CD4-positive, alpha-beta T cell (primary cell): Measurements from ENCODE around the gene ELFN2. TPM values are rescaled to one million over a fixed set of nuclear protein-coding genes. Genes with fewer than 3 reads are reported as not detected.

ENCODE experiments used
- ATAC-seq: fragments of 200-7000 bp; cut with Tn5 transposase; one replicate; pipeline ENCODE4 v1.10.0; 2022; ENCODE audit warnings: mild to moderate bottlenecking; ENCODE audit not compliant: poor library complexity
- CTCF ChIA-PET: fragments of 350-600 bp; sonication (Branson Sonifier 250); formaldehyde crosslinking; loops from one replicate; lab custom pipeline; 2021; ENCODE audit warnings: antibody characterized with exemption, inconsistent platforms; lab: Charles Lee
- POLR2A ChIA-PET: fragments of 350-600 bp; sonication (Branson Sonifier 250); formaldehyde crosslinking; loops from one replicate; lab custom pipeline; 2021; ENCODE audit warnings: antibody characterized with exemption, inconsistent platforms; lab: Charles Lee
- DNase-seq, 14 experiments: peaks; one replicate each; pipeline ENCODE4 v3.0.0-alpha.2; 2013 to 2020; ENCODE audit warnings: mixed read lengths in 2 of 14
- H3K27ac ChIP-seq, 2 donors: one replicate each; pipeline versions ENCODE4 v1.5.1 to v1.7.0; 2013; ENCODE audit warnings: low read length in 2 of 2, low read depth in 1 of 2, mild to moderate bottlenecking in 1 of 2
- H3K27me3 ChIP-seq, 2 experiments: 1 replicate in 1 of 2; 2 replicates in 1 of 2; pipeline versions ENCODE4 v1.6.1 to v1.7.0; 2013; ENCODE audit warnings: low read length in 2 of 2, control low read depth in 1 of 2, mild to moderate bottlenecking in 1 of 2, moderate library complexity in 1 of 2; ENCODE audit not compliant: insufficient read depth in 2 of 2, control insufficient read depth in 1 of 2
- H3K36me3 ChIP-seq: one replicate; pipeline ENCODE4 v1.6.1; 2013; ENCODE audit warnings: low read length, control low read depth; ENCODE audit not compliant: insufficient read depth
- H3K4me1 ChIP-seq: one replicate; pipeline ENCODE4 v1.6.1; 2013; ENCODE audit warnings: low read length, control low read depth; ENCODE audit not compliant: insufficient read depth
- H3K4me3 ChIP-seq: one replicate; pipeline ENCODE4 v1.5.1; 2013; ENCODE audit warnings: mild to moderate bottlenecking, low read length, moderate library complexity
- H3K9me3 ChIP-seq, 2 experiments: 1 replicate in 1 of 2; 2 replicates in 1 of 2; pipeline versions ENCODE4 v1.6.1 to v1.7.0; 2013; ENCODE audit warnings: low read length in 2 of 2, mild to moderate bottlenecking in 2 of 2, control low read depth in 1 of 2, moderate library complexity in 1 of 2; ENCODE audit not compliant: control insufficient read depth in 1 of 2, insufficient read depth in 1 of 2
- H3K27ac Mint-ChIP-seq: one replicate; pipeline ENCODE4 v1.8.0; 2020; ENCODE audit warnings: mixed read lengths
- H3K27me3 Mint-ChIP-seq: one replicate; pipeline ENCODE4 v1.8.0; 2021; ENCODE audit warnings: mixed read lengths
- H3K36me3 Mint-ChIP-seq: one replicate; pipeline ENCODE4 v1.8.0; 2021; ENCODE audit warnings: low read depth, mixed read lengths
- H3K4me1 Mint-ChIP-seq: one replicate; pipeline ENCODE4 v1.8.0; 2021; ENCODE audit warnings: low read depth, mixed read lengths
- H3K4me3 Mint-ChIP-seq: one replicate; pipeline ENCODE4 v1.8.0; 2020; ENCODE audit warnings: mild to moderate bottlenecking, mixed read lengths
- H3K9me3 Mint-ChIP-seq: one replicate; pipeline ENCODE4 v1.8.0; 2020; ENCODE audit warnings: mixed read lengths
- intact Hi-C, 2 experiments: fragments of 100-400 bp; cut with DNase I in 1 of 2; cut with micrococcal nuclease in 1 of 2; formaldehyde crosslinking; loops; one replicate each; pipeline versions ENCODE4 v1.15.1 to v1.9.0; 2023 to 2025; cut with DNase I, micrococcal nuclease
- total RNA-seq, 174 experiments: library from RNA in 2 of 174; stranded (reverse) in 2 of 174; gene quantifications; one replicate each; pipeline ENCODE4 v1.2.3 and lab custom pipeline; 2021 to 2026
- TF ChIP-seq, protein P1 (sequence below): fragments of 200-600 bp; IDR thresholded peaks from one replicate; pipeline ENCODE4 v1.8.0; 2022; ENCODE audit warnings: antibody characterized with exemption, mild to moderate bottlenecking

The ELFN2 gene
- total RNA-seq, 2 experiments from 2014 or later, result 0.05 to 0.20 TPM

DNA sequence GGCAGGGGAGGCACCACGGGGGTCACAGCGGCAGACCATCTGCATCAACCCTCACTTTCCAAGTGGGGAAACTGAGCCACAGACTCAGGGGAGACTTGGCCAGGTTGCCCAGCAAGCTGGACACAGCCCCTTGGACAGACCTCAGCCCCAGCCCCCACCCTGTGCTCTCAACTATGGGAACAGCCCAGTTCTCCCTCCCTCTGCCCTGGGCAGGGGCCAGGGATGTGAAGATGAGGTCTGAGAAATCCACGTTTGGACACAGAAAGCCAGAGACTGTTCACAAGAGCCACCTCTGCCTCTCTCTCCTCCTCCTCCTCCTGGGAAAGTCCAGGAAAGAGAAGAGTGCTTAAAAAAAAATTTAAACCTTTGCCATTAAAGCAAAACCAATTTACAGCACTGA is 50.1 kb downstream of the ELFN2 start:
- TF ChIP-seq, protein P1, sequence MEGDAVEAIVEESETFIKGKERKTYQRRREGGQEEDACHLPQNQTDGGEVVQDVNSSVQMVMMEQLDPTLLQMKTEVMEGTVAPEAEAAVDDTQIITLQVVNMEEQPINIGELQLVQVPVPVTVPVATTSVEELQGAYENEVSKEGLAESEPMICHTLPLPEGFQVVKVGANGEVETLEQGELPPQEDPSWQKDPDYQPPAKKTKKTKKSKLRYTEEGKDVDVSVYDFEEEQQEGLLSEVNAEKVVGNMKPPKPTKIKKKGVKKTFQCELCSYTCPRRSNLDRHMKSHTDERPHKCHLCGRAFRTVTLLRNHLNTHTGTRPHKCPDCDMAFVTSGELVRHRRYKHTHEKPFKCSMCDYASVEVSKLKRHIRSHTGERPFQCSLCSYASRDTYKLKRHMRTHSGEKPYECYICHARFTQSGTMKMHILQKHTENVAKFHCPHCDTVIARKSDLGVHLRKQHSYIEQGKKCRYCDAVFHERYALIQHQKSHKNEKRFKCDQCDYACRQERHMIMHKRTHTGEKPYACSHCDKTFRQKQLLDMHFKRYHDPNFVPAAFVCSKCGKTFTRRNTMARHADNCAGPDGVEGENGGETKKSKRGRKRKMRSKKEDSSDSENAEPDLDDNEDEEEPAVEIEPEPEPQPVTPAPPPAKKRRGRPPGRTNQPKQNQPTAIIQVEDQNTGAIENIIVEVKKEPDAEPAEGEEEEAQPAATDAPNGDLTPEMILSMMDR, result no peak
- Histone ChIP-seq H3K27ac (no peak overlapping the region), H3K9me3 (peaks cover 0 to 3% of the 10 kb centered on the region in 2 experiments), H3K4me1 (no peaks in the 10 kb centered on the region), H3K27me3 (peaks cover 6 to 17% of the 10 kb centered on the region in 2 experiments), H3K36me3 (no peaks in the 10 kb centered on the region), H3K4me3 (no peak overlapping the region)
- DNase-seq, result no peak
- H3K27ac Mint-ChIP-seq, result no peak overlapping the region
- no peaks in the 10 kb centered on the region for H3K9me3 Mint-ChIP-seq
- ChIA-PET POLR2A (no interaction called here), CTCF (no interaction called here)
- H3K4me1 Mint-ChIP-seq, result no peaks in the 10 kb centered on the region
- peaks cover 31% of the 10 kb centered on the region for H3K27me3 Mint-ChIP-seq
- no peak for ATAC-seq
- intact Hi-C loops, result no loop called here
- no peaks in the 10 kb centered on the region for H3K36me3 Mint-ChIP-seq
- no peak overlapping the region for H3K4me3 Mint-ChIP-seq

DNA sequence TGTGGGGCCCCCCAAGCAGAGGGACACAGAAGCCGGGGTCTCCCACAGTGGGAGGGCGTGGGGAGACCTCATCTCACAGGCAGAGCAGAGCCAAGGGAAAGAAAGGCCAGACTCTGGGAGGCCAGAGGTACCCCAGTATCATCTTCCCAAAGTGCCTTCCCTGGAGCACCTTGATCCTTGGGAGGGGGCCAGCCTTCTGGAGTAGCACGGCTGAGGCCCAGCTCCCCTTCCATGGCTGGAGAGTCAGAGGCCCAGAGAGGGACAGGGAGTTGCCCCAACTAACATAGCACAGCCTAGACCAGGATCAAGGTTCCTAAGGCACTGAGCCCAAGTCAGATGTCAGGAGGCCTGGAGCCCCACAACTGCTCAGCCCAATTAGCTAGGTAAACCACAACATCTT is 50.6 kb downstream of the ELFN2 start:
- H3K27me3 ChIP-seq, result peaks cover 6 to 20% of the 10 kb centered on the region in 2 experiments
- Mint-ChIP-seq H3K27me3 (peaks cover 31% of the 10 kb centered on the region), H3K4me1 (no peaks in the 10 kb centered on the region), H3K27ac (no peak overlapping the region), H3K36me3 (no peaks in the 10 kb centered on the region), H3K9me3 (no peaks in the 10 kb centered on the region), H3K4me3 (no peak overlapping the region)
- ATAC-seq, result no peak
- TF ChIP-seq, protein P1, result no peak
- H3K27ac ChIP-seq, result no peak overlapping the region
- ChIA-PET CTCF (no interaction called here), POLR2A (no interaction called here)
- intact Hi-C loops, result no loop called here
- no peak overlapping the region for H3K4me3 ChIP-seq
- no peaks in the 10 kb centered on the region for H3K4me1 ChIP-seq
- peaks cover 0 to 3% of the 10 kb centered on the region in 2 experiments for H3K9me3 ChIP-seq
- no peaks in the 10 kb centered on the region for H3K36me3 ChIP-seq
- no peak for DNase-seq

DNA sequence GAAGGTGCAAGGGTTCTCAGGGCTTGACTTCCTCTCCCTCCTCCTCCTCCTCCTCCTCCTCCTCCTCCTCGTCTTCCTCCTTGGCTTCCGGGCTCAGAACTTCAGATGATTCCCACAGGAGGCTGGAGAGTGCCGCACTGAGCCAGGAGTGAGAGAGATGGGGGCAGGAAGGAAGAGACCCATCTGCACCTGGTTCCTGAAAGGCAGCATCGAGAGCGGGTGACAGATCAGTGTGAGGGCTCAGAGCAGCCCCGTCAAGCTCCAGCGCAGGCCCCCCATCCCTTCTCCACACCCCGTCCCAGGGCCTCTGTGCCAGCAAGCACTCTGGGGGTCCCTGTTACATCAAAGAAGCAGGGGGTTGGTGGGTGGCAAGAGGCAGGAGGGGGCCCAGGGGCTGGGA is 51.5 kb downstream of the ELFN2 start:
- Mint-ChIP-seq H3K27ac (no peak overlapping the region), H3K4me3 (no peak overlapping the region), H3K4me1 (no peaks in the 10 kb centered on the region), H3K36me3 (no peaks in the 10 kb centered on the region), H3K27me3 (peaks cover 24% of the 10 kb centered on the region), H3K9me3 (no peaks in the 10 kb centered on the region)
- ATAC-seq, result no peak
- intact Hi-C loops, result no loop called here
- Histone ChIP-seq H3K4me1 (no peaks in the 10 kb centered on the region), H3K27ac (no peak overlapping the region), H3K27me3 (peaks cover 6 to 23% of the 10 kb centered on the region in 2 experiments), H3K4me3 (no peak overlapping the region), H3K36me3 (no peaks in the 10 kb centered on the region), H3K9me3 (peaks cover 0 to 3% of the 10 kb centered on the region in 2 experiments)
- TF ChIP-seq, protein P1, result no peak
- POLR2A ChIA-PET, result no interaction called here
- CTCF ChIA-PET, result no interaction called here
- no peak for DNase-seq
